ENCODE results near the gene MOB2.

The MOB2 gene

GRCh38 chr11:1459219-1459575 lies 27.4 kb downstream of the MOB2 start:
- TF ChIP-seq SIN3A (IDR thresholded peaks at IDR 0.05; ENCODE audit: borderline replicate concordance, insufficient read depth, low read length): no peak
- no peak for TF ChIP-seq TAF1 (IDR thresholded peaks at IDR 0.05; ENCODE audit: borderline replicate concordance, insufficient read depth, low read length)
- TF ChIP-seq FOXP2 (optimal IDR thresholded peaks at IDR 0.05; ENCODE audit: borderline replicate concordance, extremely low read depth, extremely low read length, insufficient read depth): no peak
- no peak for TF ChIP-seq POLR2AphosphoS5 (IDR thresholded peaks at IDR 0.05; ENCODE audit: low read depth, low read length)
- TF ChIP-seq, protein P1, sequence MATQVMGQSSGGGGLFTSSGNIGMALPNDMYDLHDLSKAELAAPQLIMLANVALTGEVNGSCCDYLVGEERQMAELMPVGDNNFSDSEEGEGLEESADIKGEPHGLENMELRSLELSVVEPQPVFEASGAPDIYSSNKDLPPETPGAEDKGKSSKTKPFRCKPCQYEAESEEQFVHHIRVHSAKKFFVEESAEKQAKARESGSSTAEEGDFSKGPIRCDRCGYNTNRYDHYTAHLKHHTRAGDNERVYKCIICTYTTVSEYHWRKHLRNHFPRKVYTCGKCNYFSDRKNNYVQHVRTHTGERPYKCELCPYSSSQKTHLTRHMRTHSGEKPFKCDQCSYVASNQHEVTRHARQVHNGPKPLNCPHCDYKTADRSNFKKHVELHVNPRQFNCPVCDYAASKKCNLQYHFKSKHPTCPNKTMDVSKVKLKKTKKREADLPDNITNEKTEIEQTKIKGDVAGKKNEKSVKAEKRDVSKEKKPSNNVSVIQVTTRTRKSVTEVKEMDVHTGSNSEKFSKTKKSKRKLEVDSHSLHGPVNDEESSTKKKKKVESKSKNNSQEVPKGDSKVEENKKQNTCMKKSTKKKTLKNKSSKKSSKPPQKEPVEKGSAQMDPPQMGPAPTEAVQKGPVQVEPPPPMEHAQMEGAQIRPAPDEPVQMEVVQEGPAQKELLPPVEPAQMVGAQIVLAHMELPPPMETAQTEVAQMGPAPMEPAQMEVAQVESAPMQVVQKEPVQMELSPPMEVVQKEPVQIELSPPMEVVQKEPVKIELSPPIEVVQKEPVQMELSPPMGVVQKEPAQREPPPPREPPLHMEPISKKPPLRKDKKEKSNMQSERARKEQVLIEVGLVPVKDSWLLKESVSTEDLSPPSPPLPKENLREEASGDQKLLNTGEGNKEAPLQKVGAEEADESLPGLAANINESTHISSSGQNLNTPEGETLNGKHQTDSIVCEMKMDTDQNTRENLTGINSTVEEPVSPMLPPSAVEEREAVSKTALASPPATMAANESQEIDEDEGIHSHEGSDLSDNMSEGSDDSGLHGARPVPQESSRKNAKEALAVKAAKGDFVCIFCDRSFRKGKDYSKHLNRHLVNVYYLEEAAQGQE (IDR thresholded peaks at IDR 0.05; ENCODE audit: insufficient read depth in 1 of 2, low read depth in 2 of 2, low read length in 2 of 2): no peak

GRCh38 chr11:1458340-1459218 lies 28.0 kb downstream of the MOB2 start:
- TF ChIP-seq POLR2AphosphoS5 (IDR thresholded peaks at IDR 0.05; ENCODE audit: low read depth, low read length) (no peak), SIN3A (IDR thresholded peaks at IDR 0.05; ENCODE audit: borderline replicate concordance, insufficient read depth, low read length) (no peak), FOXP2 (optimal IDR thresholded peaks at IDR 0.05; ENCODE audit: borderline replicate concordance, extremely low read depth, extremely low read length, insufficient read depth) (no peak), TAF1 (IDR thresholded peaks at IDR 0.05; ENCODE audit: borderline replicate concordance, insufficient read depth, low read length) (no peak)
- TF ChIP-seq, protein P1 (IDR thresholded peaks at IDR 0.05; ENCODE audit: insufficient read depth in 1 of 2, low read depth in 2 of 2, low read length in 2 of 2): no peak

DNA sequence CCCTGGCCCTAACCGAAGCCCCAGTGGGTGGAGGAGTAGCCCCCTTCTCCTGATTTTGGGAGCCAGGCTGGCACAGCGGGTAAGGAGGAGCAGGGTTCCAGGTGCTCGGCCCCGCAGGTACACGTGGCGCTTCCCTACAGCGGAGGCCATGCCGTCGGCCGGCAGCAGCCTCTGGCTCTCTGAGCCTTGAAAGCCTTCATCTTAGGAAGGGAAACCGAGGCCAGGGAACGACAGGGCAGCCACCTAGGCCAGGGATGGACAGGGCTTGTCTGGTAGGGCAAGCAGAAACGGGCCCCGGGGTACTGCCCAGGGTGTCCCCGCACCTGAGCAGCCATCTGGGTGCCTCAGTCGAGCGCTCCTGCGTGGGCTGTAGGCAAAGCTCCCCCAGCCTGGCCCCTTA lies 28.7 kb downstream of the MOB2 start:
- no peak for TF ChIP-seq TAF1 (IDR thresholded peaks at IDR 0.05; ENCODE audit: borderline replicate concordance, insufficient read depth, low read length)
- no peak for TF ChIP-seq SIN3A (IDR thresholded peaks at IDR 0.05; ENCODE audit: borderline replicate concordance, insufficient read depth, low read length)
- TF ChIP-seq, protein P1 (IDR thresholded peaks at IDR 0.05; ENCODE audit: insufficient read depth in 1 of 2, low read depth in 2 of 2, low read length in 2 of 2): no peak
- TF ChIP-seq FOXP2 (optimal IDR thresholded peaks at IDR 0.05; ENCODE audit: borderline replicate concordance, extremely low read depth, extremely low read length, insufficient read depth): no peak
- TF ChIP-seq POLR2AphosphoS5 (IDR thresholded peaks at IDR 0.05; ENCODE audit: low read depth, low read length): no peak

- TF ChIP-seq FOXP2 (optimal IDR thresholded peaks at IDR 0.05; ENCODE audit: borderline replicate concordance, extremely low read depth, extremely low read length, insufficient read depth): no peak
- TF ChIP-seq TAF1 (IDR thresholded peaks at IDR 0.05; ENCODE audit: borderline replicate concordance, insufficient read depth, low read length): no peak
- TF ChIP-seq POLR2AphosphoS5 (IDR thresholded peaks at IDR 0.05; ENCODE audit: low read depth, low read length): no peak
Measured at GRCh38 chr11:1457326-1457680, 29.3 kb downstream of the MOB2 start.

- TF ChIP-seq TAF1 (IDR thresholded peaks at IDR 0.05; ENCODE audit: borderline replicate concordance, insufficient read depth, low read length): no peak
- no peak for TF ChIP-seq FOXP2 (optimal IDR thresholded peaks at IDR 0.05; ENCODE audit: borderline replicate concordance, extremely low read depth, extremely low read length, insufficient read depth)
Measured at GRCh38 chr11:1456596-1457325, 29.8 kb downstream of the MOB2 start.

GRCh38 chr11:1456176-1456575 lies 30.4 kb downstream of the MOB2 start:
- TF ChIP-seq FOXP2 (optimal IDR thresholded peaks at IDR 0.05; ENCODE audit: borderline replicate concordance, extremely low read depth, extremely low read length, insufficient read depth): no peak
- no peak for TF ChIP-seq POLR2AphosphoS5 (IDR thresholded peaks at IDR 0.05; ENCODE audit: low read depth, low read length)
- TF ChIP-seq, protein P1 (IDR thresholded peaks at IDR 0.05; ENCODE audit: insufficient read depth in 1 of 2, low read depth in 2 of 2, low read length in 2 of 2): no peak
- TF ChIP-seq TAF1 (IDR thresholded peaks at IDR 0.05; ENCODE audit: borderline replicate concordance, insufficient read depth, low read length): no peak
- no peak for TF ChIP-seq SIN3A (IDR thresholded peaks at IDR 0.05; ENCODE audit: borderline replicate concordance, insufficient read depth, low read length)

Measured in PFSK-1 (cell line).